PC-9 (cell line): ENCODE data around the gene SF3A1.

Source experiments
- EZH2 ChIP-seq: fragments of 200-600 bp; sonication (generic); IDR thresholded peaks from 2 replicates; pipeline ENCODE4 v1.8.0; 2017; ENCODE audit warnings: antibody characterized with exemption, low read depth
- TF ChIP-seq, protein P1 (sequence below): fragments of 200-600 bp; sonication (generic); conservative IDR thresholded peaks from 2 replicates; pipeline ENCODE4 v1.6.1; 2017; ENCODE audit warnings: mixed run types, antibody characterized with exemption, mild to moderate bottlenecking, moderate library complexity

DNA sequence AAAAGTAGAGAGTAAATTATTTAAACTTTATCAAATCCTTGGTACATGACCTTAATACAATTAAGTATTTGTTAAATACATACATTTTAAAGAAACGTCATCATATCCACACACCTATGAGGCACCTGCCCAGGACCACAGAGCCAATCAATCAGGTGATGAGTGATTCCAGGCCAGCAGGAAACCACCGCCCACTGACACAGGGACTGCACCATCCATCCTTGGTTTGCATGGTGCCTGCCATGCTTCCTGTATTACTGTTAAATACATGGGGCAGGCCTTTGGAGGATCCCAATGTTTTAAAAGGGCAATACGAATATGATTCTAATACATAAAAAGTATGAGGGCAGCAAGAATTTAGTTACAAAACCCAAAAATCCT lies 23.0 kb downstream of the SF3A1 start:
- no peak for TF ChIP-seq EZH2
- TF ChIP-seq, protein P1, sequence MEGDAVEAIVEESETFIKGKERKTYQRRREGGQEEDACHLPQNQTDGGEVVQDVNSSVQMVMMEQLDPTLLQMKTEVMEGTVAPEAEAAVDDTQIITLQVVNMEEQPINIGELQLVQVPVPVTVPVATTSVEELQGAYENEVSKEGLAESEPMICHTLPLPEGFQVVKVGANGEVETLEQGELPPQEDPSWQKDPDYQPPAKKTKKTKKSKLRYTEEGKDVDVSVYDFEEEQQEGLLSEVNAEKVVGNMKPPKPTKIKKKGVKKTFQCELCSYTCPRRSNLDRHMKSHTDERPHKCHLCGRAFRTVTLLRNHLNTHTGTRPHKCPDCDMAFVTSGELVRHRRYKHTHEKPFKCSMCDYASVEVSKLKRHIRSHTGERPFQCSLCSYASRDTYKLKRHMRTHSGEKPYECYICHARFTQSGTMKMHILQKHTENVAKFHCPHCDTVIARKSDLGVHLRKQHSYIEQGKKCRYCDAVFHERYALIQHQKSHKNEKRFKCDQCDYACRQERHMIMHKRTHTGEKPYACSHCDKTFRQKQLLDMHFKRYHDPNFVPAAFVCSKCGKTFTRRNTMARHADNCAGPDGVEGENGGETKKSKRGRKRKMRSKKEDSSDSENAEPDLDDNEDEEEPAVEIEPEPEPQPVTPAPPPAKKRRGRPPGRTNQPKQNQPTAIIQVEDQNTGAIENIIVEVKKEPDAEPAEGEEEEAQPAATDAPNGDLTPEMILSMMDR, result no peak
